Cardiac muscle cell (in vitro differentiated cells and primary cell): Measurements from ENCODE around the gene RAE1. TPM values are rescaled to one million over a fixed set of nuclear protein-coding genes. Genes with fewer than 3 reads are reported as not detected.

Experiments
- DNase-seq, 2 donors: peaks; one replicate each; pipeline versions ENCODE4 v3.0.0 to v3.0.0-alpha.2; 2010 to 2017; ENCODE audit warnings: low read depth in 1 of 2, low spot score in 1 of 2
- H3K27ac ChIP-seq: fragments of 200-600 bp; sonication (generic); 2 replicates; pipeline ENCODE4 v1.5.1; 2016
- H3K27me3 ChIP-seq: fragments of 200-600 bp; sonication (generic); 2 replicates; pipeline ENCODE4 v1.6.0; 2016; ENCODE audit warnings: control low read depth
- H3K36me3 ChIP-seq: fragments of 200-600 bp; sonication (generic); 2 replicates; pipeline ENCODE4 v1.5.1; 2016; ENCODE audit warnings: control low read depth
- H3K4me1 ChIP-seq: fragments of 200-600 bp; sonication (generic); 2 replicates; pipeline ENCODE4 v1.8.1; 2017; ENCODE audit warnings: low read depth, mild to moderate bottlenecking, mixed run types
- H3K4me3 ChIP-seq: fragments of 200-600 bp; sonication (generic); 2 replicates; pipeline ENCODE4 v1.5.1; 2016; ENCODE audit warnings: mild to moderate bottlenecking
- H3K9me3 ChIP-seq: fragments of 200-600 bp; sonication (generic); 2 replicates; pipeline ENCODE4 v1.5.1; 2017; ENCODE audit warnings: low read depth, mild to moderate bottlenecking, control low read depth
- polyA plus RNA-seq: library from polyadenylated mRNA; unstranded; fragments of >200 nt; fragmentation: Nextera tagmentation; extraction: Ambion mirVana; gene quantifications from 2 replicates; pipeline ENCODE4 v1.2.1, GENCODE V29; 2016
- total RNA-seq: library from RNA; depleted of rRNA; stranded (reverse); fragments of >200 nt; gene quantifications from 2 replicates; pipeline ENCODE4 v1.2.3, GENCODE V29; 2016
- TF ChIP-seq, protein P1 (sequence below): IDR thresholded peaks from 2 replicates; pipeline ENCODE4 v1.5.1; 2012; ENCODE audit warnings: low read depth, mild to moderate bottlenecking, low read length

RAE1 gene
- total and polyA plus RNA-seq, 2 experiments from 2014 or later: 34.2 to 72.4 TPM

GRCh38 chr20:57326667-57327455 is 24.2 kb upstream of the RAE1 start:
- Histone ChIP-seq H3K9me3 (no peaks in the 10 kb centered on the region), H3K4me1 (peaks cover 8% of the 10 kb centered on the region), H3K27me3 (no peaks in the 10 kb centered on the region), H3K4me3 (no peak overlapping the region), H3K27ac (no peak overlapping the region), H3K36me3 (no peaks in the 10 kb centered on the region)
- DNase-seq: peak in 1 of 2 donors; percentile 26
- TF ChIP-seq, protein P1, sequence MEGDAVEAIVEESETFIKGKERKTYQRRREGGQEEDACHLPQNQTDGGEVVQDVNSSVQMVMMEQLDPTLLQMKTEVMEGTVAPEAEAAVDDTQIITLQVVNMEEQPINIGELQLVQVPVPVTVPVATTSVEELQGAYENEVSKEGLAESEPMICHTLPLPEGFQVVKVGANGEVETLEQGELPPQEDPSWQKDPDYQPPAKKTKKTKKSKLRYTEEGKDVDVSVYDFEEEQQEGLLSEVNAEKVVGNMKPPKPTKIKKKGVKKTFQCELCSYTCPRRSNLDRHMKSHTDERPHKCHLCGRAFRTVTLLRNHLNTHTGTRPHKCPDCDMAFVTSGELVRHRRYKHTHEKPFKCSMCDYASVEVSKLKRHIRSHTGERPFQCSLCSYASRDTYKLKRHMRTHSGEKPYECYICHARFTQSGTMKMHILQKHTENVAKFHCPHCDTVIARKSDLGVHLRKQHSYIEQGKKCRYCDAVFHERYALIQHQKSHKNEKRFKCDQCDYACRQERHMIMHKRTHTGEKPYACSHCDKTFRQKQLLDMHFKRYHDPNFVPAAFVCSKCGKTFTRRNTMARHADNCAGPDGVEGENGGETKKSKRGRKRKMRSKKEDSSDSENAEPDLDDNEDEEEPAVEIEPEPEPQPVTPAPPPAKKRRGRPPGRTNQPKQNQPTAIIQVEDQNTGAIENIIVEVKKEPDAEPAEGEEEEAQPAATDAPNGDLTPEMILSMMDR: no peak

- no peak overlapping the region for H3K4me3 ChIP-seq
- no peaks in the 10 kb centered on the region for H3K36me3 ChIP-seq
- peaks cover 8% of the 10 kb centered on the region for H3K4me1 ChIP-seq
- no peak overlapping the region for H3K27ac ChIP-seq
- no peaks in the 10 kb centered on the region for H3K27me3 ChIP-seq
- H3K9me3 ChIP-seq: no peaks in the 10 kb centered on the region
- no peak for DNase-seq
- TF ChIP-seq, protein P1: no peak
Measured at GRCh38 chr20:57327820-57328219, 23.2 kb upstream of the RAE1 start.

DNA sequence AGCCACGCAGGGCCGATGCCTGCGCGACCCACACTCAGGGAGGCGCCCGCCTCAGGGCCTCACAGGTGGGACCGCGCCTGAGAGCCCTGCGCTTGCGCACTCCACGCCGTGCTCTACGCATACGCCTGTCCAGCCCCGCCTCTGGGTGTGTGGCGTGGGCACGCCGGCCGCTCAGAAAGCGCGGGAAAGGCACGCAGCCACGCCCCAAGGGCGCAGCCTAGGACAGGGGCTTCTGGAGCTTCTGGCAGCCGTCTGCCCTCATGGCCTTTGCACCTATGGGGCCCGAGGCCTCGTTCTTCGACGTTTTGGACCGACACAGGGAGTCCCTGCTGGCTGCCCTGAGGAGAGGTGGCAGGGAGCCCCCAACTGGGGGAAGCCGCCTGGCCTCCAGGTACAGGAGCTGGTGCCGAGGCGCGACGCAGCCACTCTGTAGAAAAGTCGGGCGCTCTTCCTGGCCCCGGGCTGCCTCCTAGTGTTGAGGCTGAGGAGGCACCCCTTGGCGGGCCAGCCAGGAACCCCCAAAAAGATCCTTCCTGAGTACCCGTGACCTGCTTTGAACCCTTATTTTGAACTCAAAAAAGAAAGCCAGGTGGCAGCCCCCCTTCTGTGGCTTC is 21.3 kb upstream of the RAE1 start, which contains the start of gene SPO11:
SPO11 (plus strand) TSS at position 196 of the 614 bp plus-strand sequence; CDS start at position 261, 65 bp downstream.
- Histone ChIP-seq H3K36me3 (no peaks in the 10 kb centered on the region), H3K27ac (no peak within 1 kb of the TSS), H3K4me3 (no peak within 1 kb of the TSS), H3K9me3 (no peaks in the 10 kb centered on the region), H3K4me1 (peaks cover 8% of the 10 kb centered on the region), H3K27me3 (peaks cover 3% of the 10 kb centered on the region)
- peak in 1 of 2 donors; percentile 61 for DNase-seq
- TF ChIP-seq, protein P1: no peak

- no peak overlapping the region for H3K27ac ChIP-seq
- H3K4me3 ChIP-seq: no peak overlapping the region
- no peaks in the 10 kb centered on the region for H3K36me3 ChIP-seq
- H3K27me3 ChIP-seq: peaks cover 3% of the 10 kb centered on the region
- peak in 1 of 2 donors; percentile 7 for DNase-seq
- H3K4me1 ChIP-seq: peaks cover 8% of the 10 kb centered on the region
- TF ChIP-seq, protein P1: no peak
- no peaks in the 10 kb centered on the region for H3K9me3 ChIP-seq
Measured at GRCh38 chr20:57330998-57331397, 20.1 kb upstream of the RAE1 start.

DNA sequence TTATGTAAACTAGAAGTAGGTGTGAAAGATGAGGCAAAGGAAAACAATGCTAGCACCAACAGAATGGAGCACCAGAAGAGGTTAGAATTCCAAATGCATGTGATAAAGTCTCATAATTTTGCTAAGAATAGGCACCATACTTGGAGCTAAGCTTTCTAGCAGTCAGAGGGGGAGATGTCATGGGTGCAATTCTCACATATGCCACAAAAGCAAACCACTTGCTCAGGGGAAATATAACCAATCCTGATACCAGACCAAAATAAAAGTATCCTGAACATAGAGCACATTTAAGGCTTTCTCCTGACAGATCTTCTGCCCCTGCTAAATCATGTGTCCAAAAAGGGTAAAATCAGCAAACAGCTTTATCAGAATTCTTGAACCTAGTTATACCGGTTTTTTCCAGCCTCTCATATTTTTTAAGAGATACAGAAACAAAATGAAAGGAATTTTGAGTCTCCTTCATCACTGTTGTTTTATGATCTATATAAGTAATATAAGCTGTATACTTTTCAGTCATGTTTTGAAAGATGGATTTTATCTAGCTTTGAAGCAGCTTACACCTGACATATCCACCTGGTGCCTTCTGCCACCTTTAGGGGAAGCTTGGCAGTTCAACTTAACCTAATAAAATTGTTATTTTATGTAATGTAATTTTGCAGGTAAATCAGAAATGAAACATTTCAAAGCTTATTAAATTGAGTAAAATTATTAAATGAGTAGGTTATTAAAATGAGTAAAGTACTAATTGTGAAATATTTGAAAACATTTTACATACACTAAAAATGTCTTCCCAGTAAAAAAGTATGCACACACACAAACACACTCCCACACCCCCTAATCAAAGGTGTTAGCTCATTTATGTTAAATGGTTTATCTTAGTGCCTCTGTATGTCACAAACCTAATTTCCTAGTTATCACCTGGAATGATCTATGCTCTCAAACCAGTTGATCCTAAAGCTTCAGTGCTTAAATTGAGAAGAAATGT is 18.7 kb upstream of the RAE1 start:
- H3K27ac ChIP-seq: no peak overlapping the region
- peaks cover 3% of the 10 kb centered on the region for H3K27me3 ChIP-seq
- no peaks in the 10 kb centered on the region for H3K4me1 ChIP-seq
- H3K36me3 ChIP-seq: no peaks in the 10 kb centered on the region
- TF ChIP-seq, protein P1: no peak
- H3K4me3 ChIP-seq: no peak overlapping the region
- DNase-seq: peak in 1 of 2 donors; percentile 14
- H3K9me3 ChIP-seq: no peaks in the 10 kb centered on the region
